ENCODE data around the gene GJC2.

GJC2 gene

DNA sequence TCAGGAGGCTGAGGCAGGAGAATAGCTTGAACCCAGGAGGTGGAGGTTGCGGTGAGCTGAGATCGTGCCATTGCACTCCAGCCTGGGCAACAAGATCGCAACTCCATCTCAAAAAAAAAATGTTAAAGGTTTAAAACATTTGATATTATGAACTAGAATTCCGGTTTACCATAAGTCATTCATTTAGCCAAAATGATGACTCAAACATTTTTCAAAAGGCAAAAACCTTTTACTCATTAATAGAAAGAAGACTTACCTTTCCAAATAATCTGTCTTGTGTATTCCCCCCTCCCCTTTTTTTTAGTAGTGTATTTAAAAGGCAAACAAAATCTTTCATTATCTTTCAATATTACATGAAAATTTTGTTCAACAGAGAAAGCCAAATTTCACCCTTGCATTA is 32.4 kb upstream of the GJC2 start:
- DNase-seq: no peak

DNA sequence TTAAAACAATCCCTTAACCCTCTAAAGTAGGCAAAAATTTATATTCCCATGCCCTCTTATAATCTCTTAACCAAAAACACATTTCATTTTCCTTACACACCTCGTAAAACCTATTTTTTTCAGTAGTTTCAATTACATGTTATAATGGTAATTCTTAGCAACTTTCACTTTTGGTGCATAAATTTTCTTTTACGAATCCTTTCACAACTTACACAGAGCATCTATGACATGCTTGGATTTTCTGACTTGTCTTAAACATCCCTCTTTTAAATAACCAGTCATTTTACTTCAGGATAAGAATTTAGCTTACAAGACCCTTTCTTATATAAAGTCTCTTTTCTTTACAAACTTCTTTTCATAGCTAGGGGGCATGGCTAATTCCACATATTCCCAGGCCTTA is 31.7 kb upstream of the GJC2 start:
- DNase-seq: no peak

DNA sequence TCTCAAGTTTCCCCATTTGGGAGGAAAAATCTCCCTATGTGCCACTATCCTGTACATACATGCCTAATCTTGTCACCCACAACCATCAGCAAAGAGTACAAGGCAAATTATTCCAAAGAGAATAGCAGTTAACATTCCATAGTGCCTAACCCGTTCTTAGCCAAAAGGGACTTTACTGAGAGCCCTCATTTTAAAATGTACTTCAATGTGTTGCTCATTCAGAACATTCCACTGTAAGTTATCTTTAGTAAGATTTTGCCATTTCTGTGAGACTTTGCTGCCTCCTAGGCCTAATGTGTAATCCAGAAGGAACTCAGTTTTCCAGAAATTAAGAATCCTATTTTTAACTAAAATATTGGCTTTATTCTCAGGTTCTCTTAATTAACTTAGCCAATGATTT is 29.4 kb upstream of the GJC2 start:
- no peak for DNase-seq

DNA sequence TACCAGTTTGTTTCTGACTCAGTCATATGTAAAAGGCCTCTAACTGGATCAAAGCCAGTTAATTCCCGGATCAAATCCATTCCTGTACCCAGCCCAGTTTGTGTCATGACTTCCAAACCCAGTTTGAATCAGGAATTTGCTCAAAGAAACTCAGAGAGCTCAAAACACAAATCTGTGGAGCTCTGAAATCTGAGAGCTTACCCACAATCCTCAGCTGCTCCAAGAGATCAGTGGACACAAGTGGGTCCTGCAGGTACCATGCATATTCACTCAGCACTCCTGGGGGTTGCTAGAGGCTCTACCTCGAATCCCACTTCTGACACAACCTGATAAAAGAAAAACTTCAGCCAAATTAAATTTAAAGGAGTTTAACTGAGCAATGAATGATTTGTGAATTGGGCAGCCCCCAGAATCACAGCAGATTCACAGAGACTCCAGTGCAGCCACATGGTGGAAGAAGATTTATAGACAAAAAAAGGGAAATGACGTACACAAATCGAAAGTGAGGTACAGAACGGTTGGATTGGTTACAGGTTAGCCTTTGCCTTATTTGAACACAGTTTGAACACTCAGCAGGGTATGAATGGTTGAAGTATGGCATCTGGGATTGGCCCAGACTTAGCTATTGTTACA is 28.8 kb upstream of the GJC2 start:
- no peak for DNase-seq

DNA sequence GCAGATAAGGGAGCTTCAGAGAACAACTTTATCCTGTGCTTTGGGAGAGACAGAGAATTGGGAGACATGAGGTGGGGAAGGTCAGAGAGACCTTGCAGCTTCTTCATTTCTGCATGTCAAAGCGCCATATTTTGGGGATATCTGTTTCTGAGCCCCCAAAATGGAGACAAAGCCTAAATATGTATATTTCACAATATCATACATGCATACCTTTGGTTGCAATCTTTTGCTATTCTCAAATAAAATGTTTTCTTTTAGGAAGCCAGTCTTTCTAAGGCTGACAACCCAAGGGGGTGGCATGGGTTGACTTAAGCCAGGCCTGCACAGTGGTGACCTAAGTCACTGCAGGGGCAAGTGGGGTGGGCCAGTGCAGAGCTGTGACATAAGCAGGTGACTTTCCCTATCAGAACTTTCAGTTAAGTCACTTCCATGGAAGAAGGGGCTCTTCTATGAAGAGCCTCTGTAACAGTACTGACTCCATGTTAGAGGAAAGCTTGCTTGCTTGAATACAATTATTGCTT is 26.7 kb upstream of the GJC2 start:
- no peak for DNase-seq

DNA sequence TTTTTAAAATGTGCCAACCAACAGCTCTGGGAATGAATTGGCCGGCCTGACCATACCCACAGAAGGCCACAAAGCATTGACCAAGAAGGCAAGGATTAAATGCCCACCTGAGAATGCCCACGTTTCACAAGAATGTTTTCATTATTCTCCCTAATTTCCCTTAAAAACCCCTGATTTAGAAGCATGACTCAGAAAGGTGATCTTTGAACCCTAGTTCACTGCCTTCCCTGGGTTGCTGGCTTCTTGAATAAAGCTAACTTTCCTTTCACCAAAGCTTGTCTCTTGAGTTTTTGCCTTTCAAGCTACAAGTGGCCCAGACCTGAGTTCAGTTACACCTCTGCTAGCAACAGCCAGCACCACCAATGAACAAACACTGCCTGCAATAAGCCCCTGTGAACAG is 26.2 kb upstream of the GJC2 start:
- no peak for DNase-seq

DNA sequence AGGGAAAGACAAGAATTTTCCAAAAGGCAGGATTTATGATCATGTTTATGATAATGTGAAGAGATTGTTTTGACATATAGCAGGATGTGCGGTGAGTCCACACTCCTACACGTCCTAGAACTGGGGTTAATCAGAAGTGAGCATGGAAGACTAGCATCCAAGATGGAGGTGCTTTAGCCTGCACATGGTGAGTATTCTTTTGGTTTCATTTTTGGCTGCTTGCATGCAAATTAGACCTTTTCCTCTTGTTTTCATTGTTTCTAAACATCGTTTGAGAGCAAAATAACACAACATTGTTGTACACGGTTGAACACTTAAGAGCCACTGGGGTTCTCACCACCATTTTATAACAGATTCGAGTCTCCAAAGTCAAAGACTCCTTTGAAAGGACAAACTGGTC is 24.5 kb upstream of the GJC2 start:
- no peak for DNase-seq

DNA sequence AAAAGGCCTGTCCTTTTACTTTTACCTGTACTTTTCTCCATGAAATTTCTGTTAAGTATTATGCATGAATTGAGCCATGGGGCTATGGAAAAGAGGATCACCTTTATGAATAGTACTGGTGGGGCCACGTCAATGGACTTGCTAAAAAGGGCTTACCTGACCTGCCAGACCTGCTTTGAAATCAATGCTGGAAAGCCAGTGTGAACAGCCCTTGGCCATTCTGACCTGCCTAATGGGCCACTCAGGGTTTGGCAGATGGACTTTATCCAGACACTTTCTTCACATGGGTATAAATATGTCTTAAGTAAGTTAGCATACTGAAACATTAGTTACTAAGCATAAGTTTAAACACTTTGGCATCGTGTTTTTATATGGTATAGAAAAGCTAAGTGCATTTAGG is 18.0 kb upstream of the GJC2 start:
- no peak for DNase-seq

DNA sequence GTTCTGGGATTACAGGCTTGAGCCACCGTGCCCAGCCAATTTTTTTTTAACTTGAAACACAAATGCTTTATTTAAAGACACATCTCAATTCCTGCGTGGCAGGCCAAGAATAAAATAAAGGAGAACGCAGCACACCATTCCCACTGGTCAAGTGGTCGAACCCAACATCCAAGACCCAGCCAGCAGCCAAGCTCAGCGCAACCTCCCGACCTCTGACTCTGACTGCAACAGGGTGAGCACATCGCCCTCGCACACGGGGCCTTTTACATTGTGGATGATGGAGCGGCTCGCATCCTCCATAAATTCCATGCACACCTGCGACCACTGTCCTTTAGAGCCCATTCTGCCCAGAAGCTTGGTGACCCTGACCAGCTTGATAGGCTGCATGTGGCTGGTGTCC is 15.1 kb upstream of the GJC2 start:
- DNase-seq: no peak

DNA sequence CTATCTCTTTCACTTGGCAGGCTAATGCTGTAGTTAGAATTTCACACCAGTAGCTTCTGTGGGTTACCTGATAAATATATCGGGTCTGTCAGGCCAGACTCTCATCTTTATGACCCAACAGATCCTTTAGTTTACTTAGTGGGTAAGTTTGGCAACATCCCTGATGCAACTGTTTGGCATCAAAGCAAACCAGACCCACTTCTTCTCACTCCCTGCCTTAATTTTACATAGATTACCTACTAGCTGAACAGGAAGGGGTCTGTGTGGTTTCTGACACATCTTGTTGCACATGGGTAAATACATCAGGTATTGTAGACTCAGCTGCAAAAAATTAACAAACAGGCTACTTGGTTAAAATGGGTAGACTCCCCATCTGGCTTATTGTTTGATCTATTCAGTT is 12.8 kb upstream of the GJC2 start:
- no peak for DNase-seq

DNA sequence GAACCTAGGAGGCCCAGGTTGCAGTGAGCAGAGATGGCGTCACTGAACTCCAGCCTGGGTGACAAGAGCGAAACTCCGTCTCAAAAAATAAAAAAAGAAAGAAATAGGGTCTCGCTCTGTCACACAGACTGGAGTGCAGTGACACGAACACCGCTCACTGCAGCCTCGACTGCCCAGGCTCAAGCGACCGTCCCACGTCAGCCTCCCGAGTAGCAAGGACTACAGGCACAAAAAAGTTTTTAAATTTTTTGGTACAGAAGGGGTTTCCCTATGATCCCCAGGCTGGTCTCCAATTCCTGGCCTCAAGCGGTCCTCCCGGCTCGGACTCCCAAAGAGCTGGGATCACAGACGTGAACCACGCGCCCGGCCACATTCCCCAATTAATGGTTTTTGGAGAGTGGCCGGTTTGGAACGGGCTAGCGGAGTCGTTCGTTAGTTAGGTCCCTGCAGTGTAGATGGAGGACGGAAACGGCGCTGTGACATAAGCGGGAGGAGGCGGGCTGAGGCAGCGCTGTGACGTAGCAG is 10.3 kb upstream of the GJC2 start:
- no peak for DNase-seq

DNA sequence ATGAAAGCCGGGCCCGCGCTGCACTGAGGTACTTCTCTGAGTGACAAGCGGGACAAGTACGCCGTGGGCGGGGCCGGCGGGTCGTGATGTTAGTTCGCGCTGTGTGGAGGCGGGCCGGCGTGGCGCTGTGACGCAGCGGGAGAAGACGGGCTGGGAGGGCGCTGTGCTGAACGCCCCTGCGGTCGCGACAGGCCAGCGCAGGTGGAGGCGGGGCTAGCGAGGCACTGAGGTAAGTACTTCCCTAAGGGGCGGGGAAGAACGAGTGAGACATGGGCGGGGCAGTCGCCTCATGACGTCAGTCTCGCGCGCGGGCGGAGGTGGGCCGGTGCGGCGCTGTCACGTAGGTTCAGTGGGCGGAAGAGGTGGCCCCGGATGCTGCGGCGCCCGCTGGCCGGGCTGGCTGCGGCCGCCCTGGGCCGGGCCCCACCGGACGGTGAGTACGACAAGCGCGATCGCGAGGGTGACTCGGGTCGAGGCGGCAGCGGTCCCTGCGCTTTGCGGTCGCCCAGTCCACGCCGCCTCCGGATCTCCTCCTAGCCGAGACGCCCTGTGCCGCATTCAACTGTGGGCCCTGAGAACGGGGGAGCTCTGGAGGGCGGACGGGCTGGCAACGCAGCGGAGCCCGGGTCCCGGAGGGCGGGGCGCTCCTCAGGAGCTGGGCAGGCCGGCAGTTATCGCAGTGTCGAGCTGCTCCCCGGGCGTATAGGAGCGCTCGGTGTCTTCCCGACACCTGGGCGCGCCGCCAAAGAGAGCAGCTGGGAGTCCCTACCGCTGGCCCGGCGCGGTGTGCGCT is 9.6 kb upstream of the GJC2 start, which contains the start of gene GUK1:
Gene GUK1 (plus strand): TSS at position 349 of the 793 bp plus-strand sequence. CDS start 24 bp downstream, at position 373.
- peak; percentile 100 for DNase-seq

DNA sequence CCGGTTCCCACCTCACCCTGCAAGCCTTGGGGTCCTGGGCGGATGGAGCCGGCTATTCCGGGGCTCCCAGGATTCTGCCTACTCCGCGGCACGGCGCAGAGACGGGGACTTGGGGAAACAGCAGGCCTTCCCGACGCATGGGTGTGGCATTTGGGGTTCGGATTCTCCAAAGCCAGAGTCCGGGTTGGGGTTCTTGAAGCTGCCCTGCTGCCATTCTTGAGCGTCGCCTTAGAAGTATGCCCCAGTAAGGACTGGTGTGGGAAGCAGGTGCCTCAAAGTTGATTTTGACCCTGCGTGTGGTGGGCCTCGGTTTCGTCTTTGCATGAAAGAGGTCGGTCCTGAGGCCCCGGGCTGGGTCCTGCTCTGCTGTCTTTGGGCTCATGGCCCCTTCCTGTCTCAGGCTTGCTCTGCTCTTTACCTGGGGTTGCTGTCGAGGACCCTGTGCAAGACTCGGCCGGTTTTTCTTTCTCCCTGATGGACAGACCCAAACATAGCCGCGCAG is 9.0 kb upstream of the GJC2 start:
- no peak for DNase-seq

DNA sequence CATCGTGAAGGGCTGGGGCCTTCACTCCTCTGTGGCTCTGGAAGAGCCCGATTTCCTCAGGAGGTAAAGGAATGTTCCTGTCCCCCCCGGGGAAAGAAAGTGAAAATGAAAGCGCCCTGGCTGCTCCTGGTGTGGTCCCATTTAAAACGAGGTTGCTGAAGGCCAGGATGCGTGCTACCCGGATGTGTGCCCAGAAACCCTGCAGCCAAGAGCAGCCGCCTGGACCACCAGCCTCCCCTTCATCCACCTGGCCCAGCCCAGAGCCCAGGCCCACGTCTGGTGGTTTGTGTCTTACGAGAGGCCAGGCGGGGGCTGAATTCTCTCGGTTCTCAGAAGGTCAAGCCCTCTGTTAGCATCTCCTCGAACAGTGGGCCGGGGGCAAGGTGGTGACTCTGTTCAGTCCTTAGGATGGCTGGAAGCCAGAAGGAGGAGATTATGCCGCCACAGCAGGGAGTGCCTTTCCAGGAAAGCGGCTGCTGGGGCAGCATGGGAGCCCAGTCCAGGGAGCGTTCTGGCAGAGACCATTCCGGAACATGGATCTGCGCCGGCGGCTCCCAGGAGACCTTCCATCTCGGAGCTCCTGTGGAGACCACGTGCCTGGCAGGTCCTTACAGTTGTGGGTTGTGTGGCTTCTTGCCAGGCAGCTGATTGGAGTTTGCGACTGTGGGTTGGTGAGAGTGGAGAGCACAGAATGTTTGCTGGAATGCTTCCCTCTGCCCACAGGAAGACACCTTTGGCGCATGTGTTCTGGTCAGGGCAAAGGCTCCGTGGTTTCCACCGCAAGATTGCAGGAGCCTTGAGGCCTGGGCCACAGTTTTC is 8.3 kb upstream of the GJC2 start:
- peak; percentile 32 for DNase-seq

DNA sequence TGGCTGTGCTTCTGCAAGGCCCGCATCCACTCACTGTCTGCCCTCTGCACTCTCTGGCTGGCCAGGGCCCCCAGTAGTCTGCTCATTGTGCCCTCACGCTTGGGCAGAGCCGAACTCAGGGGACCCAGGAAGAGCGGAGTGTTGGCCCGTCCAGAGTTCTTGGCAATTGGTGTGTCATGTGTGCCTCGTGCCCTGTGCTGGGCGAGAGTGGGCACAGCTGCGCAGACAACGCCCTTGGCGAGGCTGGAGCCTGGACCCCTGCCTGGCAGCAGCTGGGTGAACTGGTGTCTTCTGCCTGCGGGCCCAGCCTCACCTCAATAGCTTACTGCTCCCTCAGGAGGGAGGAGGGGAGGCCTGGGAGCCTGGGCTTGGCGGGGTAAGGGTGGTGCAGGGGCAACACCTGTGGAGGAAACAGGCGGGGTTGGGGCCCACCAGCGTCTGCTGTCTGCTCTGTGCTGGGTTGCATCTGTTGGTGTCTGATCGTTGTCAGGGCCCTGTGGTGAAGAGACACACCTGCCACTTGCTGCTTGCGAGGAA is 7.5 kb upstream of the GJC2 start:
- DNase-seq: no peak

DNA sequence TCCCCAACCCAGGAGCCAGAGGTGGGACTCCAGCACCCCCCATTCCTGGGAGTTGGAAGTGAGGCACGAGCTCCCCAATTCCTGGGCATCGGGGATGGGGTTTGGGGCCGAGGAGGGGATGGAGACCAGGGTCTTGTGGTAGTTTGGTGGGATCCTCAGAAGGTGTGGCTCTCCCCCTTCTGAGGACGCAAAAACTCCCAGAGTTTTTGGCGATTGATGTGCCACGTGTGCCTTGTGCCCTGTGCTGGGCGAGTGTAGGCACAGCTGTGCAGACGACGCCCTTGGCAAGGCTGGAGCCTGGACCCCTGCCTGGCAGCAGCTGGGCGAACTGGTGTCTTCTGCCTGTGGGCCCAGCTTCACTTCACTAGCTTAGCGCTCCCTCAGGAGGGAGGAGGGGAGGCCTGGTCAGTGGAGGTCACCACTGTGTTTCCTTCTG is 7.0 kb upstream of the GJC2 start:
- DNase-seq: no peak

DNA sequence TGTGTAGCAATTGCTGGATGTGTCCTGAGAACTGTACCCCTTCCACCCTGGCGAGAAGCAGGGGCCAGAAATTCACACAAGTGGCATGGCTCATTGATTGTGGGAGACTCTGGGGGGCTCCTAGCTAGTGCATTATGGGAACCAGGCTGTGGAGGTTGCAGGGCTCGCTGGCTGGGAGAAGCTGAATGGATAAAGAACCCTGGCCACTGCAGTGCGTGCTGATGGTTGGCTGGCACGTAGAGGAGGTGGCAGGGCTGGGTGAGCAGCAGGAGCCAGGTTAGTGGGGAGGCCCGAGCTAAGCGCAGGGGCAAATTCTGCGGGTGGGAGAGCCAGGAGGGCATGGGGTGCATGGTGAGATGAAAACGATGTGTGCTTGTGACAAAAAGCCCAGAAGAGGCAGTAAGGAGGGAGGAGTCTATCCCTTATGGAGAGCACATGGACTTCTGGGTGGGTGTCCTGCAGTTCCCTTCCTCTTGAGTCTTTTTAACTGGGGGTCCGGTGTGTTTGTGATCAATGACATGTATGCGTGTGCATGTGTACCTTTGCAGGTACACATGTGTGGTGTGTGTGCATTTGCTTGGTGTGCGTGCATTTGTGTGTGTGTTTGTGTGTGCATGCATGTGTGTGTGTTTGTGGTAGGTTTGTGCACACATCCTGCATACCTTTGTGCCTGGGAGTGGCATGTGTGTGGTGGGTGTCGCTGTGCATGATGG is 6.1 kb upstream of the GJC2 start:
- no peak for DNase-seq

DNA sequence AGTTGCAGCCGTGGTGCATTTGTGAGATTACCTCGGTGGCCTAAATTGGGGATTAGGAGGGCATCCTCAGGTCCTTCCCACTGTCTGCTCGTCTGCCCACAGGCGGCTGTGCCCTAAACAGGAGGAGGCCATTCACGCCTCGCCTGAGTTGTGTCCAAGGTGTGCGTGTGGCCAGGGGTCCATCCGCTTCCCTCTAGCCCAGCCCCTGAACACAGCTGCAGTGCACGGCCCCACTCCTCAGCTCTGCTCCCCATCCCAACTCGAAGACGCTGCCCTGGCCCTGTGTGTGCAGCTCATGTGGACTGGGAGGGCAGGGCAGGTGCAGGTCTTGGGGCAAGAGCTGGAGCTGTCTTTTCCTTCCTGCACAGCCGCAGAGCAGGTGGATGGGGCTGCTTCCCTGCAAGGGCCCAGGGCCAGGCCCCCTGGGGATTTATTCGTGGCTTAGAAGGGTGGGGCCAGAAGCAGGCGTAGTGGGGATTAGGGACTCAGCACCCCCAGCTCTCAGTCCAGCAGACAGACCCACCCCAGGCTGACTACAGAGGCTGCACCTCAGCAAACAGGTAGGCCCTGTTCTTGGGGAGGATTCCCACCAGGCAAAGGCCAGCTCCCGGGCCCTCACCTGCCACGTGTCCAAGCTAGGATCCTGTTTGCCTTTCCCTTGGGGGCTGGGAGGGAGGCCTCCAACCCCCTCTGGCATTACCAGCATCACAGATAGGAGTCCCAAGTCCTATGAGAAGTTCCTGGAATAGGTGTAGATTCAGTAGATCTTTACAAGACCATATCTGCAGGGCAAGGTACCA is 5.3 kb upstream of the GJC2 start:
- DNase-seq: no peak

DNA sequence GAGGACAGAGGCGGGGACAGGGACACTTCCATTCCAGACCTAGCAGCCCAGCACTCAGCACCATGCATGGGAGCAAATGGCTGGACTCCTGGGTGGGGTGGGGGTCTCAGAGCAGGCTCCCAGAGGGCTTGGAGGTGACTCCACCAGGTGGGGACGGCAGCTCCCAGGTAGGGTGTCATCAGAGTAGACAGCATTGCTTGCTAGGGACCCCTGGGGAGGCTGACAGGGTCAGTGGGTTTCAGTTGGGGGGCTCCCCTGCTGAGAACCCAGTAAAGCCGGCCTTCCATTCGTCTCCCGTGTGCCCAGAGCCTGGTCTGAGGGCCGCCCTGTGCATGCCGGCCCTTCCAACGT is 4.8 kb upstream of the GJC2 start:
- no peak for DNase-seq

DNA sequence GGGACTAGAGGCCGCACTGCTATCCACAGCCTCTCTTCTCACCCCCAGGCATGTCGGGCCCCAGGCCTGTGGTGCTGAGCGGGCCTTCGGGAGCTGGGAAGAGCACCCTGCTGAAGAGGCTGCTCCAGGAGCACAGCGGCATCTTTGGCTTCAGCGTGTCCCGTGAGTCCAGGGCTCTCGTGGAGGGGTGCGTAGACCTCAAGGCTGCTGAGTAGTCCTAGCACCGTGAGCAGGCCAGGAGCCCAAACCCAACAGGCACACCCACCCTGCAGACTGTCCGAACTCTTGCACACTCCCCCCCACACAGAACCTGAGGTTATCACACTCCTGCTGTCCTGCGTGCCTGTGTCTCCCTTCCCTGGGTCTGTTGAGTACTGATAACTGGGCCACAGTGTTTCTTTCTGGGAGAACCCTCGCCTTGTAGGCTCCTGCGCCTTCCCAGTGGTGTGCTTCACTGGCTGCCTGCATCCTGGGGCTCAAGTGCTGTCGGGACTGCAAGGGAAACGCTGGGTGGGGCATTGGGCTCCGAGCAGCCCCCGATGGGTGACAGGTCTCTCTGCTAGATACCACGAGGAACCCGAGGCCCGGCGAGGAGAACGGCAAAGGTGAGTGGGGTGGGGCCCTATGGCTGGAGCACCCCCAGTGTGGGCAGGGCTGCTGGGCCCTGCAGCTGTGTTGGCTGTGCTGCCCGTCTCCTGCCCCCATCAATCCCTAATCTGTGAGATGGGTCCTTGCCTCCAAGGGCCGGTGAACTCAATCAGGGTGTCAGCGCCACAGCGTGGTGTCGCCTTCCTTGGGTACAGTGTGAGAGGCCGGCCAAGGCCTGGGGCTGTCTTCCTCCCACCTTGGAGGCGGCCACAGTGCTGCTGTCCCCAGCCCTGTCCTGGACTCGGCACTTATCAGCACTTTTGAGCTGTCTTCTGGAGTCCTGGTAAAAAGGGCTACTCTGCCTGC is 4.0 kb upstream of the GJC2 start:
- no peak for DNase-seq
